ENCODE measurements around the gene EYA2. TPM values are rescaled to one million over a fixed set of nuclear protein-coding genes. Genes with fewer than 3 reads are reported as not detected.

The EYA2 gene
- total RNA-seq, 3 donors from 2014 or later: 5.4 to 19.2 (median 12.5) TPM

DNA sequence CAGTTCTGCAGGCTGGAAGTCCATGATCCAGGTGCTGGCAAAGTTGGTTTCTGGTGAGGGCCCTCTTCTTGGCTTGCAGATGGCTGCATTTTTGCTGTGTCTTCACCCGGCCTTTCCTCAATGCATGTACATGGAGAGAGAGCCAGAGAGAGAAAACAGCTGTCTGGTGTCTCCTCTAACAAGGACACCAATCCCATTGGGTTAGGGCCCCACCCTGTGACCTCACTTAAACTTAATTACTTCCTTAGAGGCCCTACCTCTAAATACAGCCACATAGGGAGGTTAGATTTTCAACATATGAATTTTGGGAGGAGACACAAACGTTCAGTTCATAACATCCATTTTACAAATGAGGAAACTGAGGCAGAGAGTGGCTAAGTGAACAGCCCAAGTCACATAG is 259.4 kb downstream of the EYA2 start:
- no peaks in the 10 kb centered on the region for H3K36me3 ChIP-seq
- H3K9me3 ChIP-seq: no peaks in the 10 kb centered on the region
- H3K27ac ChIP-seq: no peak overlapping the region
- intact Hi-C loops (cut with DNase I; ENCODE audit: low total_unique reads): no loop called here
- TF ChIP-seq CTCF (IDR thresholded peaks at IDR 0.05) (no peak), POLR2A (IDR thresholded peaks at IDR 0.05) (no peak), POLR2AphosphoS5 (IDR thresholded peaks at IDR 0.05) (no peak)
- no peak for DNase-seq (ENCODE audit: low spot score in 2 of 2)
- no peaks in the 10 kb centered on the region for H3K4me1 ChIP-seq
- H3K4me3 ChIP-seq: no peak overlapping the region
- no peaks in the 10 kb centered on the region for H3K27me3 ChIP-seq

GRCh38 chr20:47156301-47157137 is 261.9 kb downstream of the EYA2 start:
- no peak overlapping the region for H3K27ac ChIP-seq
- no peaks in the 10 kb centered on the region for H3K27me3 ChIP-seq
- H3K4me1 ChIP-seq: no peaks in the 10 kb centered on the region
- no peaks in the 10 kb centered on the region for H3K9me3 ChIP-seq
- TF ChIP-seq POLR2AphosphoS5 (IDR thresholded peaks at IDR 0.05) (no peak), POLR2A (IDR thresholded peaks at IDR 0.05) (no peak), CTCF (IDR thresholded peaks at IDR 0.05) (no peak)
- H3K36me3 ChIP-seq: no peaks in the 10 kb centered on the region
- DNase-seq (ENCODE audit: low spot score in 2 of 2): no peak
- intact Hi-C loops (cut with DNase I; ENCODE audit: low total_unique reads): no loop called here
- H3K4me3 ChIP-seq: no peak overlapping the region

DNA sequence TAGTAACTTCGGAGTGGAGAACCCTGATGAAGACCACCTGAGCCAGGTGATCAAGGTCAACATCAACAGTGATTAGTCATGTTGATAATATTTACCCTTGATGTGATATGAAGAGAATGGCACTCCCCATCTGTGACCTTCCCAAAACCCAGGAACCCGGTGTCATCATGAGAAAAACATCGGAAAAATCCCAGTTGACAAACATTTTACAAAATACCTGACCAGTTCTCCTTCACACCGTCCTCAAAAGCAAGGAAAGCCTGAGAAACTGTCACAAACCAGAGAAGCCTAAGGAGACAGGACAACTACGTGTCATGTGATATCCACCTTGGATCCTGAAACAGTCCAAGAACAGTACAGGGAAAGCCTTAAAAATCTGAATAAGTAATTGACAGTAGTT is 264.5 kb downstream of the EYA2 start:
- TF ChIP-seq POLR2AphosphoS5 (IDR thresholded peaks at IDR 0.05) (no peak), CTCF (IDR thresholded peaks at IDR 0.05) (no peak), POLR2A (IDR thresholded peaks at IDR 0.05) (no peak)
- Histone ChIP-seq H3K4me1 (no peaks in the 10 kb centered on the region), H3K4me3 (no peak overlapping the region), H3K27me3 (no peaks in the 10 kb centered on the region), H3K9me3 (no peaks in the 10 kb centered on the region), H3K36me3 (no peaks in the 10 kb centered on the region), H3K27ac (no peak overlapping the region)
- intact Hi-C loops (cut with DNase I; ENCODE audit: low total_unique reads): loop anchor here (2.0 kb wide), 1 partner anchor 20 kb away; no protein-coding TSS in a partner anchor
- no peak for DNase-seq (ENCODE audit: low spot score in 2 of 2)

DNA sequence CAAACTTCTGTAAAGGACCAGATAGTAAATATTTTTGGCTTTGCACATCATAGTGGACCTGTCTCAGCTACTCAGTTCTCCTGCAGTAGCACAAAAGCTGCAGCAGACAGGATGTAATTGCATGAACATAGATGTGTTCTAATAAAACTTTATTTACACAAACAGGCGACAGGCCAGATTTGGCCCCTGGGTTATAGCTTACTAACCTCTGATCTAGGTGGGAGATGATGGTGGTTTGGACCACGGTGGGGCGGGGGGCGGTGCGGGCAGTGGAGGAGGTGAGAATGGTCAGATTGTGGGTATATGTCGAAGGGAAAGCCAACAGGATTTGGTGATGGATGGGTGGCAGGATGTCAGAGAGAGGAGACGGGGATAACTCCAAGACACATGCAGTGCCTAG is 265.6 kb downstream of the EYA2 start:
- Histone ChIP-seq H3K27me3 (no peaks in the 10 kb centered on the region), H3K4me1 (no peaks in the 10 kb centered on the region), H3K4me3 (no peak overlapping the region), H3K27ac (no peak overlapping the region), H3K9me3 (no peaks in the 10 kb centered on the region), H3K36me3 (no peaks in the 10 kb centered on the region)
- DNase-seq (ENCODE audit: low spot score in 2 of 2): no peak
- intact Hi-C loops (cut with DNase I; ENCODE audit: low total_unique reads): no loop called here
- TF ChIP-seq POLR2A (IDR thresholded peaks at IDR 0.05) (no peak), POLR2AphosphoS5 (IDR thresholded peaks at IDR 0.05) (no peak), CTCF (IDR thresholded peaks at IDR 0.05) (no peak)

DNA sequence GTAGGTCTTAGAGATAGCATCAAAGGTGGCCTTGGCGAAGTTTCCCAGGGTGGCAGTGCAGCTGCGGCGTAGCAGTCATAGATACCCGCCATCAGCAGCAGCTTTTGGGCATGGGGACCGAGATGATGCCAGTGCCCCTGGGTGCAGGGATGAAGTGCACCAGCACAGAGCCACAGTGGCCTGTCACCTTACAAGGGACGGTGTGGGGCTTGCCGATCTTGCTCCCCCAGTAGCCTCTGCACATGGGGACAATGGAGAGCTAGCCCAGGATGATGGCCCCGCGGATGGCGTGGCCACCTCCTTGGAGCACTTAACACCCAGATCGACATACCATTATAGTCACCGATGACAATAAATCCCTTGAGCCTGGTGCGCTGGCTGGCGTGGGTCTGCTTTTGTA is 266.3 kb downstream of the EYA2 start:
- H3K36me3 ChIP-seq: no peaks in the 10 kb centered on the region
- H3K4me1 ChIP-seq: no peaks in the 10 kb centered on the region
- TF ChIP-seq POLR2AphosphoS5 (IDR thresholded peaks at IDR 0.05): no peak
- TF ChIP-seq CTCF (IDR thresholded peaks at IDR 0.05): no peak
- TF ChIP-seq POLR2A (IDR thresholded peaks at IDR 0.05): no peak
- H3K27ac ChIP-seq: no peak overlapping the region
- no peaks in the 10 kb centered on the region for H3K9me3 ChIP-seq
- no peak for DNase-seq (ENCODE audit: low spot score in 2 of 2)
- intact Hi-C loops (cut with DNase I; ENCODE audit: low total_unique reads): no loop called here
- H3K4me3 ChIP-seq: no peak overlapping the region
- no peaks in the 10 kb centered on the region for H3K27me3 ChIP-seq

All from breast epithelium (tissue), 4 donors.